BLaER1 treated with 17β-estradiol and CSF1 and Interleukin-3, amounts not matched to agents 10 nM and 100 nM (cell line): ENCODE data around the gene CCDC187.
"Not testable (repeated sequence)": the region's sequence is repeated elsewhere in the genome, so short reads cannot be mapped to it uniquely, and the experiment has no call there.

Source experiments
- H3K27ac ChIP-seq, 11 experiments: shearing (Covaris generic); formaldehyde crosslinking; 2 replicates each; pipeline ENCODE4 v1.8.1; 2022
- H3K27me3 ChIP-seq, 11 experiments: shearing (Covaris generic); formaldehyde crosslinking; 2 replicates each; pipeline ENCODE4 v1.8.1; 2022
- H3K36me3 ChIP-seq, 11 experiments: shearing (Covaris generic); formaldehyde crosslinking; 2 replicates each; pipeline ENCODE4 v1.8.1; 2022
- H3K4me1 ChIP-seq, 10 experiments: shearing (Covaris generic); formaldehyde crosslinking; 2 replicates each; pipeline ENCODE4 v1.8.1; 2022
- H3K4me2 ChIP-seq, 11 experiments: shearing (Covaris generic); formaldehyde crosslinking; 2 replicates each; pipeline ENCODE4 v1.8.1; 2022
- H3K4me3 ChIP-seq, 10 experiments: shearing (Covaris generic); formaldehyde crosslinking; 2 replicates each; pipeline ENCODE4 v1.8.1; 2022
- H3K9ac ChIP-seq, 11 experiments: shearing (Covaris generic); formaldehyde crosslinking; 2 replicates each; pipeline ENCODE4 v1.8.1; 2022
- H3K9me3 ChIP-seq, 11 experiments: shearing (Covaris generic); formaldehyde crosslinking; replicated peaks in 1 of 11; 2 replicates each; pipeline ENCODE4 v1.8.1; 2022
- H4K20me1 ChIP-seq, 11 experiments: shearing (Covaris generic); formaldehyde crosslinking; 2 replicates each; pipeline ENCODE4 v1.8.1; 2022
- Cebpa-rat ChIP-seq, 11 experiments: shearing (Covaris generic); IDR thresholded peaks; 2 replicates each; pipeline ENCODE4 v1.8.1; 2022

Gene CCDC187

DNA sequence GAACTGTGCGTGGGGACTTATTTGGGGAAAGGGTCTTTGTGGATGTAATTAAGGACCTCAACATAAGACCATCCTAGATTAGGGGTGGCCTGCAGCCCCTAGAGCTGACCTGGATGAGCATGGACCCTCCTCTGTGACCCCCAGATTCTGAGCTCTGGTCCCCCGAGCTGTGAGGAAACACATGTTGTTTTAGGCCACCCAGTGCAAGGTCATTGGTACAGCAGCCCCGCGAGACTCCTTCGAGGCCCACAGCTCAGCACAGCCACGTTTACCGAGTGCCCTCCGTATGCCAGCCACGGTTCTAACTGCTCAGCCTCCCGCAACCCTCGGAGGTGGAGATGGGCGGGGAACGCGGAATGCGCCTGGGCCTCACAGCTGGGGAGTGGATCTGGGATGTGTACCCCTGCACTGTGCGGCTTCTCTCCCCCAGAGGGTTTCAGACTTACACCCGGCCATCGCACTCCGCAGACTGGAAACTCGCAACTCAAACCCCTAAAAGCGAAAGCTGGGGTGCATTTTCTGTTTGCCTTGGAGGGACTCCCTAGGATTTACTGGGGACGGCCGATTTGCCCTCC lies 18.9 kb upstream of the CCDC187 start:
- Histone ChIP-seq H3K4me2 (peak overlapping the region; percentile 68 to 100 (median 96)), H3K9me3 (peaks cover 0 to 8% (median 0%) of the 10 kb centered on the region in 11 experiments; a peak in 5 of 22 replicates), H3K9ac (peak overlapping the region in 6 of 11 experiments; percentile 44 to 95 (median 74); a peak in 12 of 22 replicates), H3K4me3 (peak overlapping the region in 1 of 10 experiments; percentile 28; a peak in 2 of 20 replicates), H3K4me1 (peaks cover 44 to 84% (median 71%) of the 10 kb centered on the region in 10 experiments), H3K27ac (peak overlapping the region in 5 of 11 experiments; percentile 81 to 93 (median 90); a peak in 10 of 22 replicates), H3K27me3 (peaks cover 0 to 28% (median 0%) of the 10 kb centered on the region in 11 experiments; a peak in 6 of 22 replicates), H4K20me1 (no peaks in the 10 kb centered on the region; a peak in 1 of 22 replicates), H3K36me3 (no peaks in the 10 kb centered on the region)
- TF ChIP-seq Cebpa-rat (IDR thresholded peaks at IDR 0.05): no peak

DNA sequence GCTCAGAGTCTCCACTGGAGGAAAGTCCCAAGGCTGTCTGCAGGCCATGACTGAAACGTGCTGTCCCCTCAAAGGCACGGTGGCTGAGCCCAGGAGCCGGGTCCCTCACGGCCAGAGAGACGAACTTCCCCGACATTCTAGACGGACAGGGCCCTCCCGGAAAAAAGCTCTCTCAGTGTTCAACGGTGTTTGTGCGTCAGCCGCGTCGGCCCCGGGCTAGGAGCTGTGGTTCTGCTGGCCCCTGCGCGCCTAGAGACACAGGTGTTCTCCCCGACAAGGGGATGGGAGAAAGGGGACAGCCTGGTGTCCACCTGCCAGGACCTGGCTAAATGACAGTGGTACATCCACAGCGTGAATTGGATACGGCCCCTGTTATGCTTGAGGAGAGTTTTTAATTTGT lies 17.7 kb upstream of the CCDC187 start:
- Histone ChIP-seq H3K4me2 (peak overlapping the region in 5 of 11 experiments; percentile 95 to 99 (median 97); a peak in 8 of 22 replicates), H3K9ac (no peak overlapping the region), H3K4me1 (peaks cover 51 to 91% (median 78%) of the 10 kb centered on the region in 10 experiments), H3K36me3 (no peaks in the 10 kb centered on the region), H3K4me3 (no peak overlapping the region), H3K27ac (no peak overlapping the region), H4K20me1 (no peaks in the 10 kb centered on the region), H3K27me3 (peaks cover 0 to 38% (median 0%) of the 10 kb centered on the region in 11 experiments; a peak in 6 of 22 replicates), H3K9me3 (peaks cover 0 to 8% (median 1%) of the 10 kb centered on the region in 11 experiments; a peak in 11 of 22 replicates)
- TF ChIP-seq Cebpa-rat (IDR thresholded peaks at IDR 0.05): no peak

DNA sequence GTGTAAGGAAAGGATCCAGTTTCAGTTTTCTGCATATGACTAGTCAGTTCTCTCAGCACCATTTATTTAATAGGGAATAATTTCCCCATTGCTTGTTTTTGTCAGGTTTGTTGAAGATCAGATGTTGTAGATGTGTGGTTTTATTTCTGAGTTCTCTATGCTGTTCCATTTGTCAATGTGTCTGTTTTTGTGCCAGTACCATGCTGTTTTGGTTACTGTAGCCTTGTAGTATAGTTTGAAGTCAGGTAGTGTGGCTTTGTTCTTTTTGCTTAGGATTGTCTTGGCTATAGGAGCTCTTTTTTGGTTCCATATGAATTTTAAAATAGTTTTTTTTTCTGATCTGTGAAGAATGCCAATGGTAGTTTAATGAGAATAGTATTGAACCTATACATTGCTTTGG lies 17.1 kb upstream of the CCDC187 start:
- Histone ChIP-seq H3K27me3 (peaks cover 0 to 38% (median 0%) of the 10 kb centered on the region in 11 experiments; a peak in 6 of 22 replicates), H3K4me1 (peaks cover 45 to 89% (median 75%) of the 10 kb centered on the region in 10 experiments), H3K9me3 (peaks cover 1 to 14% (median 7%) of the 10 kb centered on the region in 11 experiments; a peak in 20 of 22 replicates), H3K4me2 (peak overlapping the region in 1 of 11 experiments; percentile 95; a peak in 2 of 22 replicates)
- H3K27ac ChIP-seq, H4K20me1 ChIP-seq, H3K9ac ChIP-seq, H3K36me3 ChIP-seq, H3K4me3 ChIP-seq: not testable (repeated sequence)

DNA sequence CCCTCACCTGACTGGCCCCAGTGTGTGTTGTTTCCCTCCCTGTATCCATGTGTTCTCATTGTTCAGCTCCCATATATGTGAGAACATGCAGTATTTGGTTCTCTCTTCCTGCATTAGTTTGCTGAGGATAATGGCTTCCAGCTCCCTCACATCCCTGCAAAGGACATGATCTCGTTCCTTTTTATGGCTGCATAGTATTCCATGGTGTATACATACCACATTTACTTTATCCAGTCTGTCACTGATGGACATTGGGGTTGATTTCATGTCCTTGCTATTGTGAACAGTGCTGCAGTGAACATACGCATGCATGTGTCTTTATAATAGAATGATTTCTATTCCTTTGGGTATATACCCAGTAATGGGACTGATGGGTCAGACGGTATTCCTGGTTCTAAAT lies 16.1 kb upstream of the CCDC187 start:
- H3K4me3 ChIP-seq, H3K9ac ChIP-seq, H4K20me1 ChIP-seq, H3K36me3 ChIP-seq: not testable (repeated sequence)
- peak overlapping the region in 5 of 11 experiments; percentile 88 to 97 (median 96); a peak in 7 of 22 replicates for H3K4me2 ChIP-seq
- H3K27ac ChIP-seq: peak overlapping the region in 2 of 11 experiments; percentile 71 to 72; a peak in 1 of 22 replicates
- peaks cover 11 to 24% (median 17%) of the 10 kb centered on the region in 11 experiments for H3K9me3 ChIP-seq
- H3K4me1 ChIP-seq: peaks cover 42 to 79% (median 65%) of the 10 kb centered on the region in 10 experiments
- H3K27me3 ChIP-seq: peaks cover 0 to 38% (median 0%) of the 10 kb centered on the region in 11 experiments; a peak in 6 of 22 replicates

DNA sequence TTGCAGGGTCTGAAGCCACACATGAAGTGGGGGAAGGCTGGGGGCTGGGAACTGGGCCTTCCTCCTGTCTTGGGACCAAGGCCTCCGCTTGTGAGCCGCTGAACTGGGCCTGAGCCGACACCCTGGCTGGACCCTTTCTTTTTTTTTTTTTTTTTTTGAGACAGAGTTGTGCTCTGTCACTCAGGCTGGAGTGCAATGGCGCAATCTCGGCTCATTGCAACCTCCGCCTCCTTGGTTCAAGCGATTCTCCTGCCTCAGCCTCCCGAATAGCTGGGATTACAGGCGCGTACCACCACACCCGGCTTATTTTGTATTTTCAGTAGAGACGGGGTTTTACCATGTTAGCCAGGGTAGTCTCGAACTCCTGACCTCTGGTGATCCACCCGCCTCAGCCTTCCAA lies 15.3 kb upstream of the CCDC187 start:
- Histone ChIP-seq H3K9me3 (peaks cover 18 to 31% (median 24%) of the 10 kb centered on the region in 11 experiments), H3K36me3 (peaks cover 0 to 10% (median 0%) of the 10 kb centered on the region in 11 experiments; a peak in 2 of 22 replicates), H3K27me3 (peaks cover 0 to 38% (median 0%) of the 10 kb centered on the region in 11 experiments; a peak in 6 of 22 replicates), H3K4me2 (peak overlapping the region in 10 of 11 experiments; percentile 61 to 97 (median 92); a peak in 21 of 22 replicates), H3K4me1 (peaks cover 38 to 73% (median 58%) of the 10 kb centered on the region in 10 experiments), H3K27ac (peak overlapping the region in 7 of 11 experiments; percentile 11 to 72 (median 67); a peak in 9 of 22 replicates), H3K9ac (peak overlapping the region in 5 of 11 experiments; percentile 25 to 72 (median 68); a peak in 8 of 22 replicates), H3K4me3 (peak overlapping the region in 3 of 10 experiments; percentile 31 to 40 (median 31); a peak in 2 of 20 replicates)
- H4K20me1 ChIP-seq: not testable (repeated sequence)
- peak in 4 of 11 experiments; percentile 30 to 72 (median 45); a peak in 3 of 22 replicates for TF ChIP-seq Cebpa-rat (IDR thresholded peaks at IDR 0.05)

DNA sequence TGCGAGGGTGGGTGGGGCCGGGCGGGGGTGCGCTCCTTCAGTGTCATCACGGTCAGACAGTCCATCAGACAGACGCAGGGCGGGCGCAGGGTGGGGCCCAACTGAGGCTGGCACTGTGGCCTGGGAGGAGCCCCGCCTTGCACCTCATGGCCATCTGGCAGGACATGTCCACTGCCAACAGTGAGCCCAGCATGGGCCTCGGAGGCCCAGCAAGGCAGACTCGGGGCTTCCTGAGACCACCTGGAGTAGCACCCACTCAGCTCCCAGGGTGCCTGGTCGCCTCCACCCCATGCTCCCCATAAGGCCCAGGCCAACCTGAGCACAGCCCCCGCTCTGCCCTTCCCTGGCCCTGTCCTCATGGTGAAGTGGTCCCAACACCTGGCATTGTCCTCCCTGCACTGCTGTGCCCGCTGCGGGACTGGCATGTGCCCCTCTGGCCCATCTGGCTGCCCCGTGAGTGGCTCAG lies 14.9 kb upstream of the CCDC187 start:
- peaks cover 0 to 35% (median 0%) of the 10 kb centered on the region in 11 experiments; a peak in 6 of 22 replicates for H3K27me3 ChIP-seq
- TF ChIP-seq Cebpa-rat (IDR thresholded peaks at IDR 0.05): no peak
- H3K36me3 ChIP-seq: peaks cover 0 to 10% (median 0%) of the 10 kb centered on the region in 11 experiments; a peak in 2 of 22 replicates
- peak overlapping the region in 7 of 11 experiments; percentile 11 to 72 (median 67); a peak in 9 of 22 replicates for H3K27ac ChIP-seq
- peak overlapping the region in 3 of 10 experiments; percentile 31 to 40 (median 36); a peak in 2 of 20 replicates for H3K4me3 ChIP-seq
- H3K9ac ChIP-seq: peak overlapping the region in 5 of 11 experiments; percentile 25 to 72 (median 68); a peak in 8 of 22 replicates
- no peaks in the 10 kb centered on the region for H4K20me1 ChIP-seq
- H3K4me1 ChIP-seq: peaks cover 34 to 73% (median 53%) of the 10 kb centered on the region in 10 experiments
- H3K9me3 ChIP-seq: peaks cover 18 to 34% (median 28%) of the 10 kb centered on the region in 11 experiments
- H3K4me2 ChIP-seq: peak overlapping the region; percentile 37 to 97 (median 88); a peak in 21 of 22 replicates

DNA sequence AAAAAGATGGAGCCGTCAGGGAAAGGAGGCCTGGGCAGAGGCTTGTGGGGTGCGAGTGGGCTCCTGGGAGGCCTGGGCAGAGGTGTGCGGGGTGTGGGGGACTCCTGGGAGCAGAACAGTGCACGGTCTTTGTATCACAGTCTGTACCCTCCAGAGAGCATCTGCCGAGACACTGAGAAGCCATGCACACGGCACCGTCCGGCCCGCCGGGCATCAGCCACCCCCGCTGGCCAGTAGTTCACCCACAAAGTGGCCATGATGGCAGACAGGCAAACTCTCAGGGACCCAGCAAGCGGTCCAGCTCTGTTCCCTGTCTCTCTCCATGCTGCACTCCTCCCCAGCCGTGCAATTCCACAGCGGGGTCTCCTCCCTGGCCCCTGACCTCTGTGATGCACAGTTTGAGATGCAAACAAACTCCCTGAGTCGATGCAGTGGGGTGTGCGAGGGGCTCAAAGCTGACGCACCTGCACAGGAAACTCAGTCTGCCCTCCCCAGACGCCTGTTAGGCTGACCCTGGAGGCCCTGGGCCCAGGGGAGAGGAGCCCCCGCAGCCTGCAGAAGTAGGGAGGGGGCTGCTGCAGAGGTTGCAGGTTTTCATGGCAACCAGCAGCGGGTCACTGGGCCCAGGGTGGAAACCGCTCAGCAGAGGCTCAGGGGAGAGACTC lies 14.3 kb upstream of the CCDC187 start:
- Histone ChIP-seq H3K4me2 (peak overlapping the region; percentile 61 to 97 (median 88)), H3K4me1 (peaks cover 28 to 73% (median 53%) of the 10 kb centered on the region in 10 experiments), H3K27me3 (peaks cover 0 to 30% (median 0%) of the 10 kb centered on the region in 11 experiments; a peak in 6 of 22 replicates), H3K27ac (peak overlapping the region in 6 of 11 experiments; percentile 14 to 65 (median 53); a peak in 10 of 22 replicates), H3K9ac (peak overlapping the region in 6 of 11 experiments; percentile 17 to 75 (median 62); a peak in 11 of 22 replicates), H3K4me3 (peak overlapping the region in 5 of 10 experiments; percentile 18 to 45 (median 31); a peak in 6 of 20 replicates), H3K9me3 (peaks cover 18 to 34% (median 28%) of the 10 kb centered on the region in 11 experiments), H4K20me1 (no peaks in the 10 kb centered on the region), H3K36me3 (peaks cover 0 to 10% (median 0%) of the 10 kb centered on the region in 11 experiments; a peak in 2 of 22 replicates)
- no peak for TF ChIP-seq Cebpa-rat (IDR thresholded peaks at IDR 0.05)

DNA sequence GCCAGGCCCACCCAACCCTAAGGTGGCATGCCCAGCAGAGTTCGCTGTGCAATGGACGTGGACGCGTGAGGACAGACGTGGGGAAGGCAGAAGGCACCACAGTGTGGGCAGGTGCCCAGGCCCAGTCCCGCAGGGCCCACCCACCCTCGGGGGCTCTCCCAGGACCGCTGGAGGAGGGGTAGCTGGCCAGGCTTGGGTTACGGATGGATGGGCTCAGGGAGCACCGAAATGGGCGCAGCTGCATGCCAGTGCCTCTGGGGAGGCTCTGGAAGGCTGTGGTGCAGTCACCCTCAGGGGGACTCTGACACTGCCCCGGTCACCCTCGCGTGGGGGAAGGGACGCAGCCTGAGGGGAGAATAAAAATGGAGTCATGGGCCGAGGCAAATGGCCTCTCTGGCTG lies 13.8 kb upstream of the CCDC187 start:
- Histone ChIP-seq H3K36me3 (peaks cover 0 to 10% (median 0%) of the 10 kb centered on the region in 11 experiments; a peak in 2 of 22 replicates), H3K9ac (peak overlapping the region in 6 of 11 experiments; percentile 17 to 75 (median 62); a peak in 10 of 22 replicates), H3K4me1 (peaks cover 24 to 73% (median 53%) of the 10 kb centered on the region in 10 experiments), H3K4me2 (peak overlapping the region; percentile 61 to 97 (median 88)), H3K27me3 (peaks cover 0 to 24% (median 0%) of the 10 kb centered on the region in 11 experiments; a peak in 5 of 22 replicates), H4K20me1 (no peaks in the 10 kb centered on the region), H3K9me3 (peaks cover 18 to 34% (median 28%) of the 10 kb centered on the region in 11 experiments), H3K4me3 (peak overlapping the region in 5 of 10 experiments; percentile 18 to 45 (median 31); a peak in 4 of 20 replicates), H3K27ac (peak overlapping the region in 6 of 11 experiments; percentile 14 to 65 (median 53); a peak in 11 of 22 replicates)
- no peak for TF ChIP-seq Cebpa-rat (IDR thresholded peaks at IDR 0.05)
